Uterus (tissue), 2 donors: Measurements from ENCODE around the gene SETD1A.

Source experiments
- CTCF ChIP-seq, 4 experiments: fragments of 200-600 bp in 2 of 4; fragments of 450-650 bp in 2 of 4; sonication (generic) in 2 of 4; IDR thresholded peaks; one replicate each; pipeline ENCODE4 v1.5.1; 2016 to 2019; ENCODE audit warnings: antibody characterized with exemption in 4 of 4, mild to moderate bottlenecking in 2 of 4, moderate library complexity in 1 of 4
- POLR2A ChIP-seq, 2 donors: fragments of 450-650 bp; IDR thresholded peaks; one replicate each; pipeline ENCODE4 v1.6.1; 2016; ENCODE audit warnings: antibody characterized with exemption in 2 of 2, mild to moderate bottlenecking in 1 of 2, moderate library complexity in 1 of 2

GRCh38 chr16:30979170-30980022 is 21.8 kb downstream of the SETD1A start:
- TF ChIP-seq CTCF (IDR thresholded peaks at IDR 0.05) (no peak), POLR2A (IDR thresholded peaks at IDR 0.05) (no peak)
